HS-5 (cell line): Measurements from ENCODE around the gene IGFL4.

Experiments used
- DNase-seq: peaks from one replicate; pipeline ENCODE4 v3.0.0-alpha.2; 2012; ENCODE audit warnings: low read depth

Gene IGFL4

GRCh38 chr19:46063201-46063600 is 22.4 kb upstream of the IGFL4 start:
- DNase-seq = no peak

GRCh38 chr19:46060012-46060411 is 19.2 kb upstream of the IGFL4 start:
- no peak for DNase-seq

- DNase-seq = no peak
Observed at GRCh38 chr19:46058778-46059177, 18.0 kb upstream of the IGFL4 start.

GRCh38 chr19:46056536-46056935 is 15.7 kb upstream of the IGFL4 start:
- no peak for DNase-seq

DNA sequence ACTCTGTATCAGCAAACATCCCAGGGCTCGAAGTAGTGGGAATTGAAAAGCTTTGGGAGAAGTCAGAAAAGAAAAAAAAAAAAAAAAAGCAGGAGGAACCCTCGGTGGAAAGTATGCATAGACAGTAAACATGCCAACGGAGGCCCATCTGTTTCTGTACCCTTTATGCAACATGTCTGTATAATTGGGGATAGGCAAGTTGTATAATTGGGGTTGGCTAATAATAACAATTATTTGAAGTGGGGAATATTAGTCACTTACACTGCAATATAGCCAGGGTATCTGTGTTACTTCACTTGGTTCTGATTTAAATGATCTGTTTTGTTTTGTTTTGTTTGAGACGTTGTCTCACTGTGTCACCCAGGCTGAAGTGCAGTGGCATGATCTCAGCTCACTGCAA is 12.1 kb upstream of the IGFL4 start:
- no peak for DNase-seq

DNA sequence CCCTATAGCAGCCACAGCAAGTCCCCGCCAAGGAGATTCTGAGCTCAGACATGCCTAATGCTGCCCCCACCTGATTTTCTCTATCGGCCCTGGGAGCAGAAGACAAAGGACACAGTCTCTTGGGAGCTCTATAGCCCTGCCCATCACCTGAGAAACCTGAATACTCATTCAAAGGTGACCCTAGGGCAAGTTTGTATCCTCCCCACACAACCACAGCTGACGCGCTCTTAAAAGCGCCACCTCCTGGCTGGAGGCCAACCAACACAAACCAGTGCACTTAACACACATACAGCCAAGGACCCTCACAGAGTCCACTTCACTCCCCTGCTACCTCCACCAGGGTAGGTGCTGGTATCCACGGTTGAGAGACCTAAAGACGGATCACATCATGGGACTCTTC is 8.8 kb upstream of the IGFL4 start:
- DNase-seq = no peak

DNA sequence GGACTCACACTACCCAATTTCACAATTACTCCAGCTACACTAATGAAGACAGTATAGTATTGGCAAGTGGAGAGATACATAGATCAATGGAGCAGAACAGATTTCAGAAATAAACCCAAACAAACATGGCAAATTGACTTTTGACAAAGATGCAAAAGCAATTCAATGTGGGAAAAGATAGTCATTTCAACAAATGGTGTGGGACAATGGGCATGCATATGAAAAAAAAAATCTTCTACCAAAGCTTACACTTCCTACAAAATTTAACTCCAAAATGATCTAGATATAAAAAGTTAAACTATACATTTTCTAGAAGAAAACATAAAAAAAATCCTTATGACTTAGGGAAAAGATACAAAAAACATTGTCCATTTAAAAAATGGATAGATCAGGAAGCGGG is 2.7 kb upstream of the IGFL4 start:
- DNase-seq = no peak

DNA sequence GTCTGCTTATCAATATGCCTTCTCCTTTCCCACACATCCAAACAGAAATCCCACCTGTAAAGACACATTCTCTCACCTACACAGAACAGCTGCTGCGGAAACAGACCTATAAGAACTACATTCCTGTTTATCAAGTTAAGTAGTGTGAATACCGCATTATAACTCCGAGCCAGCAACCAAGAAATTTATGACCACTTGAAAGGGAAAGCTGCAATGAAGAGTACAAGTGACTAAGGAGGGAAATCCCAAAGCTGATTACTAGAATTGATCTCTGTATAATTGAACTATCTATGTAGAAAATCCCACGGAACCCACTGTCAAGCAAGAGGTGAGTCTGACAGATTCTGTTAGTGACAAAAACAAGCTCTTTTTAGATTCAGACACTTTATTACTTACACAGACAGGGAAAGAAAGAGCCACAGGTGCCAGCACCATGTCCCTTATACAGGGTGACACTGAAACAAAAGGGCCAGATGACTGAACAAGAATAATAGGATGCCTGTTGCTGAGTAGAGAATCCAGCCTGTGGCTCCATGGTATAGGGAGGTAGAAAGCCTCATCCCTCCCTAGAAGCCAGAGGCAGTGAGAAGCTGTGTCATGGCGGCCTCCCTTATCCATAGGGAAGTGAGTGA is 1.6 kb upstream of the IGFL4 start:
- DNase-seq = no peak

GRCh38 chr19:46040125-46040524 is 677 bp downstream of the IGFL4 start:
- DNase-seq = no peak

GRCh38 chr19:46036744-46037128 is 4.1 kb downstream of the IGFL4 start:
- no peak for DNase-seq

DNA sequence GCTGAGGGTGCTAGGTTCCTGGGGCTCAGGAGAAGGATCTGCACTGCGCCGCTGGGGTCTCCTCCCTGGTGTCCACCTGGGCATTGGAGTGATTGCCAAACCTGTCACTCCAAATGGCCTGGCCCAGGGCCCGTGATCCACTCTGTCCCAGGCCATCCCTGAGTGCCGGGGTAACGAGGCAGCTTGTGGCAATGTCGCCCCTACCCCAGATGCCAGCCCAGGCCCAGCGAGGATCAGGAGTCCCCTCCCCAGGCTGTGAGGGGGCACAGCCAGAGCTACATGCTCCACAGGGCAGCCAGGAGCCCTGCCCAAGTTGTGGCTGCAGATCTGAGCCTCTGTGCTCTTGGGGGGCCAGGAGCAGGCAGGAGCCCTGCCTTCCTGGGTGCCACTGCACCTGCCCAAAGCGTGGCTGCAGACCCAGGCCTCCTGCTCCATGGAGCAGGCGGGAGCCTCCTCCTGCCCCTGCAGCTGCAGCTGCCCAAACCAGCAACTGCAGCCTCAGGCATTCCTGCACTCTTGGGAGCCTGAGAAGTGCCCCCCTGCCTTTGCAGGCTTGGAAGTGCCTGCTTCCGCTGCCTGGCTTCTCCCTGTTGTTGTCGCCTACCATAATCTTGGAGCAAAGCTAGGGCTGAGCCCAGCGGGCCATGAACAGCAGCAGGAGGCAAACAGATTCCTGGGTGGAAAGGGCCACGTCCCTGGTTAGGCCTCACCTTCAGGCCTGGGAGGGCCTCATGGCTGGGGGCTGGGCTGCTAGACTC is 4.6 kb downstream of the IGFL4 start:
- DNase-seq = no peak

DNA sequence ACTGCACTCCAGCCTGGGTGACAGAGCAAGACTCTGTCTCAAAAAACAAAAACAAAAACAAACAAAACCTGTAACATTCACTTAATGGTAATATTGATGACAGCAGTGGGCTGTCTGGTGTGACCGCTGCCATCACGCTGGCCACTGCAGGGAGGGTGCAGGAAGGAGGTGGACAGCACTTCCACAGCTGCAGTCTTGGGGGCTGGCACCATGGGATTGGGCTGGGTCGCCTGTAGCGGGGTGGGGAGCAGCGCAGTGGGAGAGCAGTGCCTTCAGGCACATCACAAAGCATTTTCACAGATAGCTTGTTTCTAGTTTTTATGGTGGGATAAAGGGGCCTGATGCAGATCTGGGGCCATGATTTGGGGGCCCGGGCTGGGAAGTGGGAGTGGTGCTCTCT is 5.3 kb downstream of the IGFL4 start:
- DNase-seq = no peak

GRCh38 chr19:46033401-46033800 is 7.4 kb downstream of the IGFL4 start:
- no peak for DNase-seq

DNA sequence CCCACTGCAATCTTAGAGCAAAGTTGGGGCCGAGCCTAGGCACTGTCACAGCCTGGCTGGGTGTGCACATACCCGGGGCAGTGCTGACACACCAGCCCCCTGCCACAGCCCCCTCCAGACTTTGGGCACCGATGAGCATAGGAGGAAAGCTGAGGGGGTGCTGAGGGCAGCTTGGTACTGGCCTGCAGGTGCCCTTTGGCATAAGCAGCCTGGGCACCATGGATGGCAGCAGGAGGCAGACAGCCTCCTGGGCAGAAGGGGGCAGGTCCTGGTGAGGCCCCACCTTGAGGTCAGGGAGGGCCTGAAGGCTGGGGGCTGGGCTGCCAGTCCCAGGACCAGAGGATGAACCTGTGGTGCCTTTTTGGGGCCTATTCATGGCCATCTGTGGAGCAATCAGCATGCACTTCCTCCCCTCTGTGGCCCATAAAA is 8.2 kb downstream of the IGFL4 start:
- no peak for DNase-seq

GRCh38 chr19:46031781-46032596 is 8.8 kb downstream of the IGFL4 start:
- no peak for DNase-seq

DNA sequence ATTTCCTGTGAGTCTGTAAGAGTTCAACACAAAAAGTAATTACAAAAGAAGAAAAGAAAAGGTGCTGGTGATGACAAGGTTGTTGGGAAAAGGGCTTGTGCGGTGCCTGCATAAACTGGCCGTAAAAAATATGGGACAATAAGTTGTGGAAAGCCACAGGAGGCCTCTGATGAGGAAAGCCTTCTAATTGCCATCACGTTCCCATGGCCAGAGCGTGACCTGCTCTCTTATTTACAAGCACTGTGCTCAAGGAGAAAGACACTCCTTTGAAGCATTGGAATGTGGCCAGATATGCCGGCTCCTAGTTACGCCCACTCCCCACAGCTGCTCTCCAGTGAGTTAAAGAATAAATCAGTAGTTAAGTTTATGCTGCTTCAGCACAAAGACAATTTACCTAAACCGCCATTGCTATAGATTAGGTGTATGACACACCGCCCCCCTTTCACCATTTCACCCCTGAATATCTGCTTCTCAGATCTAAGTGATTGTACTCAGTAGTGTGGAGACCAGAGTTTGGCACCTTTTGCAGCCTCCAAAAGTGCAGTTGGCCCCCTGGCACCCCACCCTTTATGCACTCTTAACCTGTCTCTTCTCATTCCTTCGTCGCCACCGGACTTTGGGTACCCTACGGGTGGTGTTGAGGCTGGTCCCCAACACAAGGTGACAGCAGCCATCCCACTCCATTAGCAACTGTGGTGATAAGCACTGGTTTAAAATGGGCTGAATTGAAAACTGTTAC is 9.8 kb downstream of the IGFL4 start:
- DNase-seq = no peak

GRCh38 chr19:46025835-46026234 is 15.0 kb downstream of the IGFL4 start:
- no peak for DNase-seq

DNA sequence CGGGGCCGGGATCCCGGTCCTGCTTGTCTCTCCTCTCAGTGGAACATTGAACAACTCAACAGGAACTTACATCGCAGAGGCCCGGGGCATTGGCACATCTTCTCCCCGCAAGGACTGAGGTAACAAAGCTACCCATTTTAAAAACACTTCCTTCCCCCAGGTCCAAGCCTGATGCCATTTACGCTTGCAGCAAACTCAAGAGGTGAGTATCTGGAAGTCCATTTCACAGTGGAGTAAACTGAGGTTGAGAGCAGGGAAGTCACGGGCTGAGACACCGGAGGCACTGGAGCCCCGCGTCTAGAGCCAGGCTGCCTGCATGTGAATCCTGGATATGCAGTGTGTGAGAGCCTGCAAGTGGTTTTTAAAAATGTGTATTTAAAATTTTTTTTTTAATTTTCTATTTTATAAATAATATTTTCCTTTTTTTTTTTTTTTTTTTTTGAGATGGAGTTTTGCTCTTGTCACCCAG is 17.5 kb downstream of the IGFL4 start:
- no peak for DNase-seq

GRCh38 chr19:46022431-46023310 is 18.1 kb downstream of the IGFL4 start, which contains the start of gene PGLYRP1:
TSS of gene PGLYRP1 (minus strand) at chr19:46023053. CDS start at chr19:46023021, 32 bp downstream.
- DNase-seq = no peak

DNA sequence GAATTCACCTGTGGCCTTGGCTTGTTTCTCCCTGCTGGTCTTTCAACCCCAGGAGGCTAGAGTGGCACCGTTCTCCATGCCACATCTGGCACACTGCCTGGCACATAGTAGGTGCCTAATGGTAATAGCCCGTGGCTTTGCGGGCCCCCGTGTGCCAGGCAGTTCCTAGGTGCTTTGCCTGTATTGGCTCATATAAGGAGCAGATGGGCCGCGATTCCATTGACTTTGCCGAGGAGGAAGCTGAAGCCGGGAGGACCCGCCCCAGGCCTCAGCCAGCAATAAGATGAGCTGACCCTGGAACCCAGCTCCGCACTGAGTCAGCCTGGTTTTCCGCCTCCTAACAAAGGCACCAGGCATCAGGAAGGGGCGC is 18.8 kb downstream of the IGFL4 start:
- DNase-seq = no peak

GRCh38 chr19:46021531-46022041 is 19.2 kb downstream of the IGFL4 start:
- DNase-seq = no peak
